ENCODE measurements around the gene CDK5RAP1. TPM values are rescaled to one million over a fixed set of nuclear protein-coding genes. Genes with fewer than 3 reads are reported as not detected.

Gene CDK5RAP1
- total and polyA plus RNA-seq, 8 donors: 8.1 to 63.9 (median 11.9) TPM

DNA sequence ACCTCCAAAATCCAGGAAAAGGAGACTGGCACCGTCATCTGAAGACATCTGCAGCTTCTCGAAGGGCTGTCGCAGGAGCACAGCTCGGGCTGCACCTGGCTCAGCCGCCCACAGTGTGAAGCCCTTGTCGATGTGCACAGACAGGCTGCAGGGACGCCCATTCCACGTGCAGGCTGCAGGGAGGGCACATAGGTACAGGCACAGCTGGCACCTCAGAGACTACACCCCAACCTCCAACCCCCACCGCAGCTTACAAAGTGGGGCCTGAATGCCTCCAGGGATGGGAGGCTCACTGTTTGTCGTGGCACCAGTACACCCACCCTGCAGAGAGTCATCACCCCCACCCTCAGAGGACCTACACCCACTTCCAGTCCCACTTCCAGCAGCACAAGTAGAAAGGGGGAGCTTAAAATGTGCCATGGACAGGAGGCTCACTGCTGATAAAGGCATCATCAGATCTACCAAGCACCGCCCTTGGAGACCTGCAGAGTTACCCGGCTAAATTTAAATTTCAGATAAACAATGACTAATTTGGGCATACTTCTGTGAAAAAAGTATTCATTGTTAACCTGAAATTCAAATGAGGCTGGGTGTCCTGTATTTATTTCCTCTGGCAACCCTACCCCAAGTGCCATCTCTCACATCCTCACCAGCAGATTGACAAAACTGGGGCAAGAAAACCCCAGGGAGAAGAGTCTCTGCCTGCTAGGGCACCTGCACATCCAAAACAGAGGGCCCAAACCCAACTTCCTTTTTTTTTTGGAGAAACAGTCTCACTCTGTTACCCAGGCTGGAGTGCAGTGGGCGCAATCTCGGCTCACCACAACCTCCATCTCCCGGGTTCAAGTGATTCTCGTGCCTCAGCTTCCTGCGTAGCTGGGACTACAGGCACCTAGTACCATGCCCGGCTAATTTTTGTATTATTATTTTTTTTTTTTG, 7.7 kb upstream of the CDK5RAP1 start:
- H3K4me3 ChIP-seq: no peak overlapping the region
- FAIRE-seq (no peak), DNase-seq (peak in 1 of 6 donors; percentile 35), ATAC-seq (no peak)
- H3K36me3 ChIP-seq: peaks cover 0 to 5% (median 0%) of the 10 kb centered on the region in 3 donors
- WGBS, 2 donors: 83 to 88% methylated on average over 18 of the region's 18 CpGs
- no peaks in the 10 kb centered on the region for H3K4me1 ChIP-seq
- no peaks in the 10 kb centered on the region for H3K27me3 ChIP-seq
- intact Hi-C loops (cut with DNase I): no loop called here
- no peaks in the 10 kb centered on the region for H3K9me3 ChIP-seq
- TF ChIP-seq, protein P1, sequence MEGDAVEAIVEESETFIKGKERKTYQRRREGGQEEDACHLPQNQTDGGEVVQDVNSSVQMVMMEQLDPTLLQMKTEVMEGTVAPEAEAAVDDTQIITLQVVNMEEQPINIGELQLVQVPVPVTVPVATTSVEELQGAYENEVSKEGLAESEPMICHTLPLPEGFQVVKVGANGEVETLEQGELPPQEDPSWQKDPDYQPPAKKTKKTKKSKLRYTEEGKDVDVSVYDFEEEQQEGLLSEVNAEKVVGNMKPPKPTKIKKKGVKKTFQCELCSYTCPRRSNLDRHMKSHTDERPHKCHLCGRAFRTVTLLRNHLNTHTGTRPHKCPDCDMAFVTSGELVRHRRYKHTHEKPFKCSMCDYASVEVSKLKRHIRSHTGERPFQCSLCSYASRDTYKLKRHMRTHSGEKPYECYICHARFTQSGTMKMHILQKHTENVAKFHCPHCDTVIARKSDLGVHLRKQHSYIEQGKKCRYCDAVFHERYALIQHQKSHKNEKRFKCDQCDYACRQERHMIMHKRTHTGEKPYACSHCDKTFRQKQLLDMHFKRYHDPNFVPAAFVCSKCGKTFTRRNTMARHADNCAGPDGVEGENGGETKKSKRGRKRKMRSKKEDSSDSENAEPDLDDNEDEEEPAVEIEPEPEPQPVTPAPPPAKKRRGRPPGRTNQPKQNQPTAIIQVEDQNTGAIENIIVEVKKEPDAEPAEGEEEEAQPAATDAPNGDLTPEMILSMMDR (IDR thresholded peaks at IDR 0.05): no peak
- no peak overlapping the region for H3K27ac ChIP-seq

DNA sequence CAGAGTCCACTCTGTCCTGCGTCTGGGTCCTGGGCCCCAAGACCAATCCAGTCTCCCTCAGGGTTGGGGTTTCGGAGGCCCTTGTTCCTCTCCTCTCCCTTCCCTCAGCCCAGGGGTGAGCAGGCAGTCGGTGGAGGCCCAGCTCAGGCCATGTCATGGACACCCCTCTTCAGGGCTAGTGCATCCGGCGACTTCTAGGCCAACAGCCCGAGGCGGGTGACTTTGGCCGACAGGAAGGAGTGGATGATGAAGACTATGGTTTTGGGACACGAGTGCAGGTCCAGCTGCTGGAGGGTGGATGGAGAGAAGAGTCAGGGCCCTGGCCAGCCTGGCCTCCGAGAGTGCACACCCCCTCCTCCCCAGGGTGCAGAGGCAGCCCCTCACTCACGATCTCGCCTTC, 7.0 kb upstream of the CDK5RAP1 start:
- TF ChIP-seq, protein P1 (IDR thresholded peaks at IDR 0.05): no peak
- 91 to 96% methylated on average over 12 of the region's 12 CpGs for WGBS, 2 donors
- no peaks in the 10 kb centered on the region for H3K4me1 ChIP-seq
- H3K27me3 ChIP-seq: no peaks in the 10 kb centered on the region
- ATAC-seq: no peak
- intact Hi-C loops (cut with DNase I): no loop called here
- H3K9me3 ChIP-seq: no peaks in the 10 kb centered on the region
- FAIRE-seq: no peak
- DNase-seq: peak in 1 of 6 donors; percentile 67
- H3K27ac ChIP-seq: no peak overlapping the region
- peaks cover 0 to 5% (median 0%) of the 10 kb centered on the region in 3 donors for H3K36me3 ChIP-seq
- H3K4me3 ChIP-seq: no peak overlapping the region

DNA sequence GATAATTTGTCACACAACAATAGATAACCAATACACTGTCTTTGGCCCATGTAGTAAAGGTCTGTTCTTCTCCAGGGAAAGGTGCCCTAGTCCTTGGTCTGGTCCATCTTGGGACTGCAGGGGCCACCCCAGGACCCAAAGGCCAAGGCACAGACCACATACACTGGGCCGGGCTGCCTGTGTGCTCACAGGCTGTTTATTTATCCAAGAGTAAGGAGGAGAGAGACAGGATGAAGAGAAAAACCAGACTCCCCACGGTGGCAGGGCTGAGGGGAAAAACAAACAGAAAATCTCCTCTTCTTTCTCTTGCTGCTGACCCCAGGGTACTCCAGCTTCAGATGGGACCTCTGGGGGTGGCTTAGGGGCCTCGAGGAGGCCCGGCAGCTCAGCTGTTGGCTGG, 6.5 kb upstream of the CDK5RAP1 start:
- WGBS, 2 donors: 75 to 79% methylated on average over 4 of the region's 4 CpGs
- Histone ChIP-seq H3K4me3 (no peak overlapping the region), H3K4me1 (no peaks in the 10 kb centered on the region), H3K27me3 (no peaks in the 10 kb centered on the region), H3K9me3 (no peaks in the 10 kb centered on the region), H3K36me3 (peaks cover 0 to 5% (median 0%) of the 10 kb centered on the region in 3 donors), H3K27ac (no peak overlapping the region)
- DNase-seq (no peak), FAIRE-seq (no peak), ATAC-seq (no peak)
- TF ChIP-seq, protein P1 (IDR thresholded peaks at IDR 0.05): no peak
- intact Hi-C loops (cut with DNase I): no loop called here

DNA sequence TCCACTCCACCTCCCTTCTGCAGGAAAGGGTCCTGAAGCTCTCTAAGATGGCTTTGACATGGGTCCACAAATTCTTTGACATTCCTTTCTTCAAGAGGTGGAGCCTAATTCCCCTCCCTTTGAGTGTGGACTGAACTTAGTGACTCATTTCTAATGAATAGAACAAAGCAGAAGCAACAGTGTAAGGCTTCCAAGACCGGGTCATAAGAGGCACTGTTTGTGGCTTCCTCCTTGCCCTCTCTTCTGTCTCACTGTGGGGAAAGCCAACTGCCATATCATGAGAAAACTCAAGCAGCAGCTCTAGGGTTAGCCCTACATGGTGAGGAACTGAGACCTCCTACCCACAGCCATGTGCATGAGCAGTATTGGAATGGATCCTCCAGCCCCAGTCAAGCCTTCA, 5.9 kb upstream of the CDK5RAP1 start:
- Histone ChIP-seq H3K4me1 (peaks cover 0 to 3% (median 0%) of the 10 kb centered on the region in 3 donors), H3K9me3 (no peaks in the 10 kb centered on the region), H3K4me3 (no peak overlapping the region), H3K27ac (no peak overlapping the region), H3K36me3 (peaks cover 0 to 3% (median 0%) of the 10 kb centered on the region in 3 donors), H3K27me3 (no peaks in the 10 kb centered on the region)
- WGBS, 2 donors: 94 to 100% methylated on average over 1 of the region's 1 CpG
- FAIRE-seq (no peak), DNase-seq (no peak), ATAC-seq (no peak)
- TF ChIP-seq, protein P1 (IDR thresholded peaks at IDR 0.05): no peak
- intact Hi-C loops (cut with DNase I): no loop called here

DNA sequence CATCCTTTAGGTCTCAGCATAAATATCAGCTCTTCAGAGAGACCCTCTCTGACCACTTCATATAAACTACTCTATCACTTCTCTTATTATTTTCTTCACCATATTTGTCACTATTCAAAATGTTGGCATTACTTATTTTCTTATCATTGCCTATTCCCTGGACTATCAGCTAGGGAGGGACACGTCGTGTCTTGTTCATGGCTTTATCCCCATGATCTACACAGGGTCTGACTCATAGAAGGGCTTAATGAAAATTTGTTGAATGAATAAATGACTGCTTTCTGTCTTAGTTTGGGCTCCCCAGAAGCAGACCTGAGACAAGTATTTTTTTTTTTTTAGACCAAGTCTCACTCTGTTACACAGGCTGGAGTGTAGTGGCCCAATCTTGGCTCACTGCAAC, 3.0 kb upstream of the CDK5RAP1 start:
- 90 to 96% methylated on average over 2 of the region's 2 CpGs for WGBS, 2 donors
- FAIRE-seq (no peak), DNase-seq (no peak), ATAC-seq (no peak)
- no peaks in the 10 kb centered on the region for H3K9me3 ChIP-seq
- TF ChIP-seq, protein P1 (IDR thresholded peaks at IDR 0.05): no peak
- intact Hi-C loops (cut with DNase I): no loop called here
- H3K27me3 ChIP-seq: no peaks in the 10 kb centered on the region
- H3K27ac ChIP-seq: no peak overlapping the region
- peaks cover 0 to 19% (median 9%) of the 10 kb centered on the region in 3 donors for H3K4me1 ChIP-seq
- no peaks in the 10 kb centered on the region for H3K36me3 ChIP-seq
- no peak overlapping the region for H3K4me3 ChIP-seq
